Uterus (tissue), 2 donors: ENCODE measurements around the gene UGT2B17.

Source experiments
- CTCF ChIP-seq, 4 experiments: fragments of 200-600 bp in 2 of 4; fragments of 450-650 bp in 2 of 4; sonication (generic) in 2 of 4; IDR thresholded peaks; one replicate each; pipeline ENCODE4 v1.5.1; 2016 to 2019; ENCODE audit warnings: antibody characterized with exemption in 4 of 4, mild to moderate bottlenecking in 2 of 4, moderate library complexity in 1 of 4
- POLR2A ChIP-seq, 2 donors: fragments of 450-650 bp; IDR thresholded peaks; one replicate each; pipeline ENCODE4 v1.6.1; 2016; ENCODE audit warnings: antibody characterized with exemption in 2 of 2, mild to moderate bottlenecking in 1 of 2, moderate library complexity in 1 of 2

GRCh38 chr4:68599150-68599549 is 23.0 kb upstream of the UGT2B17 start:
- TF ChIP-seq CTCF (IDR thresholded peaks at IDR 0.05) (no peak), POLR2A (IDR thresholded peaks at IDR 0.05) (no peak)
